Liver (tissue), 9 donors: ENCODE results near the gene RAD54L2. TPM values are rescaled to one million over a fixed set of nuclear protein-coding genes. Genes with fewer than 3 reads are reported as not detected.

Source experiments
- DNase-seq: peaks from one replicate; pipeline ENCODE4 v3.0.0-alpha.2; 2017; ENCODE audit warnings: low spot score
- H3K27ac ChIP-seq, 2 donors: one replicate each; pipeline ENCODE4 v1.7.0; 2013; ENCODE audit warnings: inconsistent platforms in 2 of 2, low read length in 2 of 2, control low read depth in 1 of 2, low read depth in 1 of 2, mild to moderate bottlenecking in 1 of 2
- H3K27me3 ChIP-seq, 4 donors: one replicate each; pipeline versions ENCODE4 v1.6.1 to v1.7.0; 2013; ENCODE audit warnings: low read length in 3 of 4, inconsistent platforms in 1 of 4, mild to moderate bottlenecking in 1 of 4, moderate library complexity in 1 of 4; ENCODE audit not compliant: control insufficient read depth in 4 of 4, insufficient read depth in 4 of 4
- H3K36me3 ChIP-seq, 4 donors: one replicate each; pipeline versions ENCODE4 v1.6.1 to v1.7.0; 2013; ENCODE audit warnings: low read length in 3 of 4, mild to moderate bottlenecking in 3 of 4, low read depth in 1 of 4, moderate library complexity in 1 of 4; ENCODE audit not compliant: control insufficient read depth in 4 of 4, insufficient read depth in 3 of 4
- H3K4me1 ChIP-seq, 4 donors: one replicate each; pipeline versions ENCODE4 v1.6.1 to v1.7.0; 2013; ENCODE audit warnings: low read length in 3 of 4, mild to moderate bottlenecking in 3 of 4, moderate library complexity in 1 of 4; ENCODE audit not compliant: control insufficient read depth in 4 of 4, insufficient read depth in 4 of 4
- H3K4me3 ChIP-seq, 3 donors: one replicate each; pipeline versions ENCODE4 v1.6.1 to v1.7.0; 2013; ENCODE audit warnings: low read length in 3 of 3, control low read depth in 1 of 3, low read depth in 1 of 3, mild to moderate bottlenecking in 1 of 3
- H3K9ac ChIP-seq, 2 donors: one replicate each; pipeline ENCODE4 v1.7.0; 2013; ENCODE audit warnings: low read length in 2 of 2, mild to moderate bottlenecking in 2 of 2, moderate library complexity in 2 of 2, control low read depth in 1 of 2, low read depth in 1 of 2
- H3K9me3 ChIP-seq, 4 donors: one replicate each; pipeline versions ENCODE4 v1.6.1 to v1.7.0; 2013; ENCODE audit warnings: low read length in 3 of 4; ENCODE audit not compliant: control insufficient read depth in 4 of 4
- EGR1 ChIP-seq, 2 donors: IDR thresholded peaks; 2 replicates each; pipeline ENCODE4 v1.6.1; 2016 to 2018; ENCODE audit warnings: antibody characterized with exemption in 2 of 2, low read depth in 2 of 2
- FOXA1 ChIP-seq: IDR thresholded peaks from 2 replicates; pipeline ENCODE4 v1.6.1; 2016; ENCODE audit warnings: antibody characterized with exemption
- FOXA2 ChIP-seq: IDR thresholded peaks from 2 replicates; pipeline ENCODE4 v1.6.1; 2016; ENCODE audit warnings: antibody characterized with exemption
- GABPA ChIP-seq, 2 donors: IDR thresholded peaks in 1 of 2; conservative IDR thresholded peaks in 1 of 2; 2 replicates each; pipeline ENCODE4 v1.6.1; 2016; ENCODE audit warnings: antibody characterized with exemption in 2 of 2, mild to moderate bottlenecking in 1 of 2, moderate library complexity in 1 of 2
- HNF4A ChIP-seq, 2 donors: conservative IDR thresholded peaks; 2 replicates each; pipeline ENCODE4 v1.6.1; 2016; ENCODE audit warnings: antibody characterized with exemption in 2 of 2, mild to moderate bottlenecking in 2 of 2
- HNF4G ChIP-seq: IDR thresholded peaks from 2 replicates; pipeline ENCODE4 v1.6.1; 2016; ENCODE audit warnings: antibody characterized with exemption
- JUND ChIP-seq, 2 donors: IDR thresholded peaks; 2 replicates each; pipeline ENCODE4 v1.6.1; 2016; ENCODE audit warnings: antibody characterized with exemption in 2 of 2
- NR2F2 ChIP-seq: IDR thresholded peaks from 2 replicates; pipeline ENCODE4 v1.6.1; 2016; ENCODE audit warnings: antibody characterized with exemption
- RAD21 ChIP-seq, 2 donors: IDR thresholded peaks; 2 replicates each; pipeline ENCODE4 v1.6.1; 2016; ENCODE audit warnings: antibody characterized with exemption in 2 of 2, mild to moderate bottlenecking in 2 of 2
- RXRA ChIP-seq, 2 donors: IDR thresholded peaks; 2 replicates each; pipeline ENCODE4 v1.6.1; 2017 to 2018; ENCODE audit warnings: antibody characterized with exemption in 2 of 2, mild to moderate bottlenecking in 1 of 2
- SP1 ChIP-seq: IDR thresholded peaks from 2 replicates; pipeline ENCODE4 v1.6.1; 2018; ENCODE audit warnings: antibody characterized with exemption, mild to moderate bottlenecking
- TAF1 ChIP-seq: conservative IDR thresholded peaks from 2 replicates; pipeline ENCODE4 v1.6.1; 2016; ENCODE audit warnings: antibody characterized with exemption, mild to moderate bottlenecking
- YY1 ChIP-seq: IDR thresholded peaks from 2 replicates; pipeline ENCODE4 v1.6.1; 2016; ENCODE audit warnings: antibody characterized with exemption, mild to moderate bottlenecking
- WGBS: extraction: QIAGEN DNeasy Blood & Tissue Kit; methylation state at CpG from one replicate; pipeline ENCODE4 v1.1.7; 2013; 5-methylcytosine and 5-hydroxymethylcytosine counted together
- polyA plus RNA-seq, 2 donors: library from polyadenylated mRNA; stranded (reverse) in 1 of 2; unstranded in 1 of 2; fragments of 200-250 nt in 1 of 2; fragments of >200 nt in 1 of 2; fragmentation: Nextera tagmentation in 1 of 2; extraction: Ambion mirVana in 1 of 2; gene quantifications; one replicate each; pipeline versions ENCODE4 v1.2.1 to v1.2.3, GENCODE V29; 2013 to 2015
- total RNA-seq, 2 donors: library from RNA; depleted of rRNA; stranded (reverse); fragments of >200 nt; gene quantifications; one replicate each; pipeline ENCODE4 v1.2.3, GENCODE V29; 2014
- TF ChIP-seq, protein P1 (sequence below): IDR thresholded peaks from 2 replicates; pipeline ENCODE4 v1.6.1; 2016; ENCODE audit warnings: antibody characterized with exemption
- TF ChIP-seq, protein P2 (sequence below): IDR thresholded peaks from 2 replicates; pipeline ENCODE4 v1.6.1; 2016; ENCODE audit warnings: antibody characterized with exemption, mild to moderate bottlenecking
- TF ChIP-seq, protein P3 (sequence below): IDR thresholded peaks from 2 replicates; pipeline ENCODE4 v1.6.1; 2016; ENCODE audit warnings: antibody characterized with exemption
- TF ChIP-seq, protein P4 (sequence below): fragments of 150-350 bp; IDR thresholded peaks from 2 replicates; pipeline ENCODE4 v1.5.1; 2017; ENCODE audit warnings: improper control_type of control experiment, low read depth, low read length; ENCODE audit not compliant: missing input control
- TF ChIP-seq, protein P5 (sequence below): IDR thresholded peaks from 2 replicates; pipeline ENCODE4 v1.6.1; 2016; ENCODE audit warnings: antibody characterized with exemption
- donor health status: healthy.
- donor health status: healthy.
- donor health status: healthy.
- donor health status: healthy.
- donor health status: healthy.

Gene RAD54L2, protein sequence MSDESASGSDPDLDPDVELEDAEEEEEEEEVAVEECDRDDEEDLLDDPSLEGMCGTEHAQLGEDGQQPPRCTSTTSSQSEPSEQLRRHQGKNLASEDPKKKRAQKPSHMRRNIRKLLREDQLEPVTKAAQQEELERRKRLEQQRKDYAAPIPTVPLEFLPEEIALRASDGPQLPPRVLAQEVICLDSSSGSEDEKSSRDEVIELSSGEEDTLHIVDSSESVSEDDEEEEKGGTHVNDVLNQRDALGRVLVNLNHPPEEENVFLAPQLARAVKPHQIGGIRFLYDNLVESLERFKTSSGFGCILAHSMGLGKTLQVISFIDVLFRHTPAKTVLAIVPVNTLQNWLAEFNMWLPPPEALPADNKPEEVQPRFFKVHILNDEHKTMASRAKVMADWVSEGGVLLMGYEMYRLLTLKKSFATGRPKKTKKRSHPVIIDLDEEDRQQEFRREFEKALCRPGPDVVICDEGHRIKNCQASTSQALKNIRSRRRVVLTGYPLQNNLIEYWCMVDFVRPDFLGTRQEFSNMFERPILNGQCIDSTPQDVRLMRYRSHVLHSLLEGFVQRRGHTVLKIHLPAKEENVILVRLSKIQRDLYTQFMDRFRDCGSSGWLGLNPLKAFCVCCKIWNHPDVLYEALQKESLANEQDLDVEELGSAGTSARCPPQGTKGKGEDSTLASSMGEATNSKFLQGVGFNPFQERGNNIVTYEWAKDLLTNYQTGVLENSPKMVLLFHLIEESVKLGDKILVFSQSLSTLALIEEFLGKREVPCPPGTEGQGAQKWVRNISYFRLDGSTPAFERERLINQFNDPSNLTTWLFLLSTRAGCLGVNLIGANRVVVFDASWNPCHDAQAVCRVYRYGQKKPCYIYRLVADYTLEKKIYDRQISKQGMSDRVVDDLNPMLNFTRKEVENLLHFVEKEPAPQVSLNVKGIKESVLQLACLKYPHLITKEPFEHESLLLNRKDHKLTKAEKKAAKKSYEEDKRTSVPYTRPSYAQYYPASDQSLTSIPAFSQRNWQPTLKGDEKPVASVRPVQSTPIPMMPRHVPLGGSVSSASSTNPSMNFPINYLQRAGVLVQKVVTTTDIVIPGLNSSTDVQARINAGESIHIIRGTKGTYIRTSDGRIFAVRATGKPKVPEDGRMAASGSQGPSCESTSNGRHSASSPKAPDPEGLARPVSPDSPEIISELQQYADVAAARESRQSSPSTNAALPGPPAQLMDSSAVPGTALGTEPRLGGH (N-terminal part only)
- 10 to 100 TPM in 1 of 2 donors, 1 to 10 TPM in 1; 9.6 to 25.1 TPM for total RNA-seq
- 1 to 10 TPM; 1.9 to 6.5 TPM for polyA plus RNA-seq

DNA sequence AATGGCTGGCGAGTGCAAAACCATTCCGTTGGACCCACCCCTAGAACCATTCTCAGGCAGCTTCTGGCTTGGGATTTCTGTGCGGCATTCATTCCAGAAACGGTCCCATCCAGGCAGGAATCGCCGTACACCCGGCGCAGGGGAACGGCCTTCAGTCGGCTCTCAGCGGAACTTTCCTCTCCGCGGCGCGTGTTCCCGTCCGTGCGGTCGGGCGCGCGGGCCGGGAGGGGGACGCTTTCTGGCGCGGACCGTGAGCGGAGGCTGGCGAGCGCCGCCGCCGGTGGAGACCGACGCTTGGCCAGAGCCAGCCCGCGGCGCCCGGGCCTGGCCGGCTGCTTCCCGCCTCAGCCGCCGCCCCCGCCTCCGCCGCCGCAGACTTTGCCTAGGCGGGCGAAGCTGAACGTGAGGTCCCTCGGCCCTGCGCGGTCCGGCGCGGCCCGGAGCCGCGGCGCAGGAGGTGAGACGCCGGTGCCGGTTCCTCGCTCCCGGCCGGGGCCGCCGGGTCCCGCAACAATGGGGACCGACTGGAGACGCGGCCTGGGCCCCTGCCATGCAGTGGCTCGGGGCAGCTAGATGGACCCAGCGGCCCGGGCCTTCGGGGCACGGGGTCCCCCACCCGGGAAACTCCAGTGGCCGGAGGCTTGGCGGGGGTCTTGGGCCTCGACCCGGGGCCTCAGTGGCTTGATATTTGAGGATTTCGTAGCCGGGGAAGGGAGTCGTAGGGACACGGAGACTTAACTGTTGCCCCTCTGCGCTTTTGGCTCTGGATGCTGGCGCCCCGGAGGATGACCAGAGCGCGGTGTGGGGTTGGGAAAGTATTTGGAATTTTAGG lies at the start of gene RAD54L2:
RAD54L2 (plus strand) TSS at position 261 of the 832 bp plus-strand sequence. CDS start 51,702 bp downstream, outside the sequence.
- no peak for TF ChIP-seq RXRA (IDR thresholded peaks at IDR 0.05)
- peak; percentile 34 for TF ChIP-seq SP1
- TF ChIP-seq HNF4A (conservative IDR thresholded peaks at IDR 0.05), result peak in 1 of 2 donors; percentile 7
- TF ChIP-seq, protein P1, sequence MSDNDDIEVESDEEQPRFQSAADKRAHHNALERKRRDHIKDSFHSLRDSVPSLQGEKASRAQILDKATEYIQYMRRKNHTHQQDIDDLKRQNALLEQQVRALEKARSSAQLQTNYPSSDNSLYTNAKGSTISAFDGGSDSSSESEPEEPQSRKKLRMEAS, result peak; percentile 33
- no peak for TF ChIP-seq NR2F2
- TF ChIP-seq, protein P2, sequence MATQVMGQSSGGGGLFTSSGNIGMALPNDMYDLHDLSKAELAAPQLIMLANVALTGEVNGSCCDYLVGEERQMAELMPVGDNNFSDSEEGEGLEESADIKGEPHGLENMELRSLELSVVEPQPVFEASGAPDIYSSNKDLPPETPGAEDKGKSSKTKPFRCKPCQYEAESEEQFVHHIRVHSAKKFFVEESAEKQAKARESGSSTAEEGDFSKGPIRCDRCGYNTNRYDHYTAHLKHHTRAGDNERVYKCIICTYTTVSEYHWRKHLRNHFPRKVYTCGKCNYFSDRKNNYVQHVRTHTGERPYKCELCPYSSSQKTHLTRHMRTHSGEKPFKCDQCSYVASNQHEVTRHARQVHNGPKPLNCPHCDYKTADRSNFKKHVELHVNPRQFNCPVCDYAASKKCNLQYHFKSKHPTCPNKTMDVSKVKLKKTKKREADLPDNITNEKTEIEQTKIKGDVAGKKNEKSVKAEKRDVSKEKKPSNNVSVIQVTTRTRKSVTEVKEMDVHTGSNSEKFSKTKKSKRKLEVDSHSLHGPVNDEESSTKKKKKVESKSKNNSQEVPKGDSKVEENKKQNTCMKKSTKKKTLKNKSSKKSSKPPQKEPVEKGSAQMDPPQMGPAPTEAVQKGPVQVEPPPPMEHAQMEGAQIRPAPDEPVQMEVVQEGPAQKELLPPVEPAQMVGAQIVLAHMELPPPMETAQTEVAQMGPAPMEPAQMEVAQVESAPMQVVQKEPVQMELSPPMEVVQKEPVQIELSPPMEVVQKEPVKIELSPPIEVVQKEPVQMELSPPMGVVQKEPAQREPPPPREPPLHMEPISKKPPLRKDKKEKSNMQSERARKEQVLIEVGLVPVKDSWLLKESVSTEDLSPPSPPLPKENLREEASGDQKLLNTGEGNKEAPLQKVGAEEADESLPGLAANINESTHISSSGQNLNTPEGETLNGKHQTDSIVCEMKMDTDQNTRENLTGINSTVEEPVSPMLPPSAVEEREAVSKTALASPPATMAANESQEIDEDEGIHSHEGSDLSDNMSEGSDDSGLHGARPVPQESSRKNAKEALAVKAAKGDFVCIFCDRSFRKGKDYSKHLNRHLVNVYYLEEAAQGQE, result peak; percentile 37
- TF ChIP-seq, protein P3, sequence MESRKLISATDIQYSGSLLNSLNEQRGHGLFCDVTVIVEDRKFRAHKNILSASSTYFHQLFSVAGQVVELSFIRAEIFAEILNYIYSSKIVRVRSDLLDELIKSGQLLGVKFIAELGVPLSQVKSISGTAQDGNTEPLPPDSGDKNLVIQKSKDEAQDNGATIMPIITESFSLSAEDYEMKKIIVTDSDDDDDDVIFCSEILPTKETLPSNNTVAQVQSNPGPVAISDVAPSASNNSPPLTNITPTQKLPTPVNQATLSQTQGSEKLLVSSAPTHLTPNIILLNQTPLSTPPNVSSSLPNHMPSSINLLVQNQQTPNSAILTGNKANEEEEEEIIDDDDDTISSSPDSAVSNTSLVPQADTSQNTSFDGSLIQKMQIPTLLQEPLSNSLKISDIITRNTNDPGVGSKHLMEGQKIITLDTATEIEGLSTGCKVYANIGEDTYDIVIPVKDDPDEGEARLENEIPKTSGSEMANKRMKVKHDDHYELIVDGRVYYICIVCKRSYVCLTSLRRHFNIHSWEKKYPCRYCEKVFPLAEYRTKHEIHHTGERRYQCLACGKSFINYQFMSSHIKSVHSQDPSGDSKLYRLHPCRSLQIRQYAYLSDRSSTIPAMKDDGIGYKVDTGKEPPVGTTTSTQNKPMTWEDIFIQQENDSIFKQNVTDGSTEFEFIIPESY, result no peak
- no peak for TF ChIP-seq FOXA2
- TF ChIP-seq, protein P4, sequence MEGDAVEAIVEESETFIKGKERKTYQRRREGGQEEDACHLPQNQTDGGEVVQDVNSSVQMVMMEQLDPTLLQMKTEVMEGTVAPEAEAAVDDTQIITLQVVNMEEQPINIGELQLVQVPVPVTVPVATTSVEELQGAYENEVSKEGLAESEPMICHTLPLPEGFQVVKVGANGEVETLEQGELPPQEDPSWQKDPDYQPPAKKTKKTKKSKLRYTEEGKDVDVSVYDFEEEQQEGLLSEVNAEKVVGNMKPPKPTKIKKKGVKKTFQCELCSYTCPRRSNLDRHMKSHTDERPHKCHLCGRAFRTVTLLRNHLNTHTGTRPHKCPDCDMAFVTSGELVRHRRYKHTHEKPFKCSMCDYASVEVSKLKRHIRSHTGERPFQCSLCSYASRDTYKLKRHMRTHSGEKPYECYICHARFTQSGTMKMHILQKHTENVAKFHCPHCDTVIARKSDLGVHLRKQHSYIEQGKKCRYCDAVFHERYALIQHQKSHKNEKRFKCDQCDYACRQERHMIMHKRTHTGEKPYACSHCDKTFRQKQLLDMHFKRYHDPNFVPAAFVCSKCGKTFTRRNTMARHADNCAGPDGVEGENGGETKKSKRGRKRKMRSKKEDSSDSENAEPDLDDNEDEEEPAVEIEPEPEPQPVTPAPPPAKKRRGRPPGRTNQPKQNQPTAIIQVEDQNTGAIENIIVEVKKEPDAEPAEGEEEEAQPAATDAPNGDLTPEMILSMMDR, result peak; percentile 9
- peak; percentile 11 to 58 for TF ChIP-seq RAD21 (IDR thresholded peaks at IDR 0.05)
- peak; percentile 33 for TF ChIP-seq YY1
- no peak for TF ChIP-seq EGR1 (IDR thresholded peaks at IDR 0.05; ENCODE audit: low read depth in 2 of 2)
- TF ChIP-seq GABPA (IDR thresholded peaks at IDR 0.05 in 1 of 2, conservative IDR thresholded peaks at IDR 0.05 in 1 of 2), result peak; percentile 24 to 77
- TF ChIP-seq FOXA1, result no peak
- no peak for TF ChIP-seq TAF1
- TF ChIP-seq HNF4G, result no peak
- TF ChIP-seq, protein P5, sequence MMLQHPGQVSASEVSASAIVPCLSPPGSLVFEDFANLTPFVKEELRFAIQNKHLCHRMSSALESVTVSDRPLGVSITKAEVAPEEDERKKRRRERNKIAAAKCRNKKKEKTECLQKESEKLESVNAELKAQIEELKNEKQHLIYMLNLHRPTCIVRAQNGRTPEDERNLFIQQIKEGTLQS, result no peak
- TF ChIP-seq JUND (IDR thresholded peaks at IDR 0.05), result no peak
- H3K4me1 ChIP-seq, result peaks cover 5 to 24% (median 20%) of the 10 kb centered on the region in 4 donors
- under 1% methylated on average over 91 of the region's 91 CpGs for WGBS
- peak within 1 kb of the TSS; percentile 87 to 92 for H3K27ac ChIP-seq
- peaks cover 0 to 4% (median 0%) of the 10 kb centered on the region in 4 donors for H3K36me3 ChIP-seq
- H3K9me3 ChIP-seq, result no peaks in the 10 kb centered on the region
- peak within 1 kb of the TSS; percentile 74 to 94 (median 84) for H3K4me3 ChIP-seq
- no peaks in the 10 kb centered on the region for H3K27me3 ChIP-seq
- peak; percentile 81 for DNase-seq
- peak within 1 kb of the TSS; percentile 81 to 97 for H3K9ac ChIP-seq
